Neural progenitor cell (in vitro differentiated cells): ENCODE results near the gene MT1M. TPM values are rescaled to one million over a fixed set of nuclear protein-coding genes. Genes with fewer than 3 reads are reported as not detected.

Source experiments
- DNase-seq: peaks from one replicate; pipeline ENCODE4 v3.0.0-alpha.2; 2016; ENCODE audit warnings: low spot score
- H2AFZ ChIP-seq: fragments of 200-600 bp; sonication (generic); replicated peaks from 2 replicates; pipeline ENCODE4 v1.6.1; 2016; ENCODE audit warnings: antibody characterized with exemption
- H3F3A ChIP-seq: fragments of 200-600 bp; sonication (generic); 2 replicates; pipeline ENCODE4 v1.6.1; 2016; ENCODE audit warnings: antibody characterized with exemption, low read depth
- H3K27ac ChIP-seq: fragments of 200-600 bp; sonication (generic); 2 replicates; pipeline ENCODE4 v1.5.1; 2016; ENCODE audit warnings: mild to moderate bottlenecking
- H3K27me3 ChIP-seq: fragments of 200-600 bp; sonication (generic); 2 replicates; pipeline ENCODE4 v1.6.1; 2016; ENCODE audit warnings: mild to moderate bottlenecking, moderate library complexity
- H3K36me3 ChIP-seq: fragments of 200-600 bp; sonication (generic); 2 replicates; pipeline ENCODE4 v1.5.1; 2016
- H3K4me1 ChIP-seq: fragments of 200-600 bp; sonication (generic); 2 replicates; pipeline ENCODE4 v1.6.1; 2016; ENCODE audit warnings: mixed run types
- H3K4me2 ChIP-seq: fragments of 200-600 bp; sonication (generic); 2 replicates; pipeline ENCODE4 v1.6.1; 2016
- H3K4me3 ChIP-seq: fragments of 200-600 bp; sonication (generic); 2 replicates; pipeline ENCODE4 v1.5.1; 2016
- H3K79me2 ChIP-seq: fragments of 200-600 bp; sonication (generic); 2 replicates; pipeline ENCODE4 v1.6.1; 2016; ENCODE audit warnings: low read depth
- H3K9ac ChIP-seq: fragments of 200-600 bp; sonication (generic); 2 replicates; pipeline ENCODE4 v1.6.1; 2016
- H3K9me3 ChIP-seq: fragments of 200-600 bp; sonication (generic); 2 replicates; pipeline ENCODE4 v1.5.1; 2016; ENCODE audit warnings: low read depth
- H4K20me1 ChIP-seq: fragments of 200-600 bp; sonication (generic); 2 replicates; pipeline ENCODE4 v1.6.1; 2016; ENCODE audit warnings: low read depth
- H3K27ac Mint-ChIP-seq: 3 replicates; pipeline ENCODE4 v1.8.0; 2021; ENCODE audit warnings: mixed read lengths
- H3K27me3 Mint-ChIP-seq: 2 replicates; pipeline ENCODE4 v1.8.0; 2022; ENCODE audit warnings: low read depth, mild to moderate bottlenecking, inconsistent platforms, moderate library complexity, mixed read lengths; ENCODE audit not compliant: insufficient read depth
- H3K36me3 Mint-ChIP-seq: 3 replicates; pipeline ENCODE4 v1.8.0; 2021; ENCODE audit warnings: mixed read lengths
- H3K4me1 Mint-ChIP-seq: 3 replicates; pipeline ENCODE4 v1.8.0; 2021; ENCODE audit warnings: mixed read lengths
- H3K4me3 Mint-ChIP-seq: 3 replicates; pipeline ENCODE4 v1.8.0; 2021; ENCODE audit warnings: mild to moderate bottlenecking, moderate library complexity, mixed read lengths
- H3K9me3 Mint-ChIP-seq: 3 replicates; pipeline ENCODE4 v1.8.0; 2020; ENCODE audit warnings: mixed read lengths
- EZH2 ChIP-seq: fragments of 200-600 bp; sonication (generic); IDR thresholded peaks from 2 replicates; pipeline ENCODE4 v1.6.1; 2017; ENCODE audit warnings: antibody characterized with exemption, mild to moderate bottlenecking, moderate library complexity
- EZH2phosphoT487 ChIP-seq: fragments of 200-600 bp; sonication (generic); IDR thresholded peaks from 2 replicates; pipeline ENCODE4 v1.6.1; 2017; ENCODE audit warnings: antibody characterized with exemption
- total RNA-seq: library from RNA; depleted of rRNA; stranded (reverse); fragments of >200 nt; gene quantifications from 2 replicates; pipeline ENCODE4 v1.2.3, GENCODE V29; 2015; ENCODE audit warnings: low replicate concordance
- TF ChIP-seq, protein P1 (sequence below): fragments of 200-600 bp; sonication (generic); IDR thresholded peaks from 2 replicates; pipeline ENCODE4 v1.5.1; 2017; ENCODE audit warnings: antibody characterized with exemption, mild to moderate bottlenecking

Gene MT1M
- total RNA-seq, 1 donor from 2014 or later: not detected

DNA sequence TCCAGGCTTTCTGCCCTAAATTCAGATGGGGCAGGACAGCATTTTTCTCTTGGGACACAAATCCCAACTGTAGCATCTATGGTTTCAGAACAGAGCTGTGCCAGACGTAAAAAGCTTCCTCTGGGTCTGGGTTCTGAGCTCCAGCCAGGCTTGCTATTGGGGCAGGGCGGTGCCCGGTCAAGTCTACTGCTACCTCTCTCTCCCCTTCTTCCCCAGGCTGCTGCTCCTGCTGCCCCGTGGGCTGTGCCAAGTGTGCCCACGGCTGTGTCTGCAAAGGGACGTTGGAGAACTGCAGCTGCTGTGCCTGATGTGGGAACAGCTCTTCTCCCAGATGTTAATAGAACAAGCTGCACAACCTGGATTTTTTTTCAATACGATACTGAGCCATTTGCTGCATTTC, 1.1 kb downstream of the MT1M start:
- Mint-ChIP-seq H3K9me3 (peaks cover 3% of the 10 kb centered on the region), H3K4me1 (peaks cover 17% of the 10 kb centered on the region), H3K27ac (no peak overlapping the region), H3K27me3 (peaks cover 92% of the 10 kb centered on the region), H3K36me3 (no peaks in the 10 kb centered on the region), H3K4me3 (no peak overlapping the region)
- Histone ChIP-seq H3K79me2 (no peaks in the 10 kb centered on the region), H3K36me3 (no peaks in the 10 kb centered on the region), H3K4me1 (peaks cover 16% of the 10 kb centered on the region), H4K20me1 (peaks cover 73% of the 10 kb centered on the region), H3K4me3 (no peak overlapping the region), H2AFZ (no peak overlapping the region), H3K27ac (no peak overlapping the region), H3K4me2 (no peak overlapping the region), H3K27me3 (peaks cover 100% of the 10 kb centered on the region), H3F3A (no peaks in the 10 kb centered on the region), H3K9ac (no peak overlapping the region), H3K9me3 (no peaks in the 10 kb centered on the region)
- no peak for DNase-seq
- TF ChIP-seq EZH2phosphoT487 (no peak), EZH2 (no peak)
- TF ChIP-seq, protein P1, sequence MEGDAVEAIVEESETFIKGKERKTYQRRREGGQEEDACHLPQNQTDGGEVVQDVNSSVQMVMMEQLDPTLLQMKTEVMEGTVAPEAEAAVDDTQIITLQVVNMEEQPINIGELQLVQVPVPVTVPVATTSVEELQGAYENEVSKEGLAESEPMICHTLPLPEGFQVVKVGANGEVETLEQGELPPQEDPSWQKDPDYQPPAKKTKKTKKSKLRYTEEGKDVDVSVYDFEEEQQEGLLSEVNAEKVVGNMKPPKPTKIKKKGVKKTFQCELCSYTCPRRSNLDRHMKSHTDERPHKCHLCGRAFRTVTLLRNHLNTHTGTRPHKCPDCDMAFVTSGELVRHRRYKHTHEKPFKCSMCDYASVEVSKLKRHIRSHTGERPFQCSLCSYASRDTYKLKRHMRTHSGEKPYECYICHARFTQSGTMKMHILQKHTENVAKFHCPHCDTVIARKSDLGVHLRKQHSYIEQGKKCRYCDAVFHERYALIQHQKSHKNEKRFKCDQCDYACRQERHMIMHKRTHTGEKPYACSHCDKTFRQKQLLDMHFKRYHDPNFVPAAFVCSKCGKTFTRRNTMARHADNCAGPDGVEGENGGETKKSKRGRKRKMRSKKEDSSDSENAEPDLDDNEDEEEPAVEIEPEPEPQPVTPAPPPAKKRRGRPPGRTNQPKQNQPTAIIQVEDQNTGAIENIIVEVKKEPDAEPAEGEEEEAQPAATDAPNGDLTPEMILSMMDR: no peak

DNA sequence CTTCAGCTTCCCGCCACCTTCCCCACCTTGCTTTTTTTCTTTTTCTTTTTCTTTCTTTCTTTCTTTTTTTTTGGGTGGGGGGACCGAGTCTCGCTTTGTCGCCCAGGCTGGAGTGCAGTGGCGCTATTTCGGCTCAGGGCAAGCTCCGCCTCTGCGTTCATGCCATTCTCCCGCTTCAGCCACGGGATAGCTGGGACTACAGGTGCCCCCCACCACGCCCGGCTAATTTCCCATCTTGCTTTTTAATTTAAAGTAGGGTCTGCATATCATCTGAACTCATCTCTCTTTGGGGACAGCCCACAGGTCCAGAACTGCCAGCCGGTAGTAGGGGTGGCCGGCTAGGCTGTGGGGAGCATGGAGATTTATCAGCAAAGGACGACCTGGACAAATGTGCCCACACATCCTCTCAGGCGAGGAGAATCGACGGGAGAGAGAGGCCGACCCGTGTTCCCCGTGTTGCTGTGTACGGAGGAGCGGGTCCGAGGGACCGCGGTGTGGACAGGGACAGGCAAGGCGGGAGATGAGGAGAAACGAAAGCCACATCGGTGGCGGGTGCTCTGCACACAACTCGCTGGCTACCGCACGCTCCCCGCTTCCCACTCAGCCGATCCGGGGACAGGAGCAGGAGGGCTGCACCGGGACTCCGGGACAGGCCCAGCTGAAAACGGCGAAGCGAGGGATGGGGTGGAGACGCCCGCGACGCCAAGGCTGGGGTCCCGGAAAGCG, 2.4 kb downstream of the MT1M start:
- peak overlapping the region; percentile 19 for H3K4me3 ChIP-seq
- H3K27me3 Mint-ChIP-seq: peaks cover 92% of the 10 kb centered on the region
- no peak overlapping the region for H3K27ac ChIP-seq
- H3K27ac Mint-ChIP-seq: no peak overlapping the region
- peak overlapping the region; percentile 17 for H2AFZ ChIP-seq
- H3K4me1 Mint-ChIP-seq: peaks cover 16% of the 10 kb centered on the region
- H3K36me3 Mint-ChIP-seq: no peaks in the 10 kb centered on the region
- H3F3A ChIP-seq: no peaks in the 10 kb centered on the region
- H3K27me3 ChIP-seq: peaks cover 100% of the 10 kb centered on the region
- TF ChIP-seq, protein P1: no peak
- TF ChIP-seq EZH2phosphoT487 (peak; percentile 99), EZH2 (peak; percentile 100)
- H3K9me3 ChIP-seq: no peaks in the 10 kb centered on the region
- H3K4me1 ChIP-seq: peaks cover 16% of the 10 kb centered on the region
- no peaks in the 10 kb centered on the region for H3K79me2 ChIP-seq
- peaks cover 69% of the 10 kb centered on the region for H4K20me1 ChIP-seq
- peaks cover 3% of the 10 kb centered on the region for H3K9me3 Mint-ChIP-seq
- peak overlapping the region; percentile 54 for H3K4me3 Mint-ChIP-seq
- DNase-seq: peak; percentile 42
- H3K36me3 ChIP-seq: no peaks in the 10 kb centered on the region
- no peak overlapping the region for H3K9ac ChIP-seq
- H3K4me2 ChIP-seq: peak overlapping the region; percentile 65

DNA sequence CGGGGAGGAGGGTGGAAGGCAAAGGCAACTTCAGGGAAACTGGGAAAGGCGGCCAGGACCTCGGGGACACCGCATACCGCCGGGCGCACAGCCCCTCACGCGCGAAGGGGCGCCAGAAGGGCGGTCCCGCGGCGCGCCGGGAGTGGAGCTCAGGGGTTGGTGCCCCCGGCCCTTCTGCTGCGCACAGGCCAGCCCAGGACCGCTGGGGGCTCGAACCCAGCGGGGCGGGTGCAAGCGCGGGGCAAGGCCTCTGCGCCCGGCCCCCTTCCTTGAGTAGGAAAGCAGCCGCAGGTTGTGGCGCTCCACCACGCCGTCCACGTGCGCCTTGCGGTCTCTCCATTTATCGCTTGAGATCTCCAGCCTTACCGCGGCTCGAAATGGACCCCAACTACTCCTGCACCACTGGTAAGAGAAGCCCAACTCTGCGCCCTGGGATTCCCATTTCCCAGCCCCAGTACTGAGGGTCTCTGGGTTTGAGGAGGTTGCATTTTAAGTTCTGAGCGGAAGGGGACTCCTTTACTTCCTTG, 3.0 kb downstream of the MT1M start:
- peak overlapping the region; percentile 17 for H2AFZ ChIP-seq
- Mint-ChIP-seq H3K27ac (no peak overlapping the region), H3K9me3 (peaks cover 3% of the 10 kb centered on the region), H3K27me3 (peaks cover 92% of the 10 kb centered on the region), H3K4me1 (peaks cover 17% of the 10 kb centered on the region), H3K36me3 (no peaks in the 10 kb centered on the region), H3K4me3 (no peak overlapping the region)
- no peak overlapping the region for H3K9ac ChIP-seq
- TF ChIP-seq EZH2phosphoT487 (peak; percentile 95), EZH2 (peak; percentile 99)
- TF ChIP-seq, protein P1: no peak
- H4K20me1 ChIP-seq: peaks cover 69% of the 10 kb centered on the region
- H3K4me1 ChIP-seq: peaks cover 16% of the 10 kb centered on the region
- H3K27ac ChIP-seq: no peak overlapping the region
- H3K27me3 ChIP-seq: peaks cover 100% of the 10 kb centered on the region
- H3K9me3 ChIP-seq: no peaks in the 10 kb centered on the region
- peak overlapping the region; percentile 65 for H3K4me2 ChIP-seq
- H3K79me2 ChIP-seq: no peaks in the 10 kb centered on the region
- DNase-seq: no peak
- H3K4me3 ChIP-seq: peak overlapping the region; percentile 19
- H3F3A ChIP-seq: no peaks in the 10 kb centered on the region
- no peaks in the 10 kb centered on the region for H3K36me3 ChIP-seq
